ENCODE data around the gene OSTN.
"Not testable (repeated sequence)": the region's sequence is repeated elsewhere in the genome, so short reads cannot be mapped to it uniquely, and the experiment has no call there.

The OSTN gene, protein sequence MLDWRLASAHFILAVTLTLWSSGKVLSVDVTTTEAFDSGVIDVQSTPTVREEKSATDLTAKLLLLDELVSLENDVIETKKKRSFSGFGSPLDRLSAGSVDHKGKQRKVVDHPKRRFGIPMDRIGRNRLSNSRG

GRCh38 chr3:191198932-191199331 lies at the start of gene OSTN:
TSS of gene OSTN (plus strand) at chr3:191199241. CDS start at chr3:191212533, 13,292 bp downstream.
- no peak for DNase-seq (ENCODE audit: low spot score)

GRCh38 chr3:191151653-191152052 lies 47.4 kb upstream of the OSTN start:
- no peak for DNase-seq (ENCODE audit: low spot score)

- DNase-seq (ENCODE audit: low spot score): no peak
Measured at GRCh38 chr3:191154827-191155226, 44.2 kb upstream of the OSTN start.

- DNase-seq (ENCODE audit: low spot score): no peak
Measured at GRCh38 chr3:191158247-191158646, 40.8 kb upstream of the OSTN start.

DNA sequence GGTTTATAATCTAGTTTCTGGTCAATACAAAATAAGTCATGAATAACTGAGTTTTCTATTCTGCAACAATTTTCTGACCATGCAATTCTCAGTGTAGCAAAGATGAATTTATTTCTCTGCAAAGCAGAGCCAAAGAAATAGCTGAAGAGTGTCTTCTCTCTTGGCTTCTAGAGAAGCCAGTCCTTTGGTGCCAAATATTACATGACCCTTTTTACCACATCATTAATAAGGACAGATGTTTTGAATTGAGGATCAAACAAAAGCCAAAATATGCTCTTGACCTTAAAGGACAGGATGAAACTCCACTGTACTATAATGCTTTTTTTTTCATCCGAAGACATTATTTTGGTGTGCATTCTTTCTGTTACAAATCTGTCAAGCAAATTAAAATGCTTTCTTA lies 40.2 kb upstream of the OSTN start:
- no peak for DNase-seq (ENCODE audit: low spot score)

- DNase-seq (ENCODE audit: low spot score): no peak
Measured at GRCh38 chr3:191165802-191166201, 33.2 kb upstream of the OSTN start.

- DNase-seq (ENCODE audit: low spot score): no peak
Measured at GRCh38 chr3:191166368-191166767, 32.7 kb upstream of the OSTN start.

DNA sequence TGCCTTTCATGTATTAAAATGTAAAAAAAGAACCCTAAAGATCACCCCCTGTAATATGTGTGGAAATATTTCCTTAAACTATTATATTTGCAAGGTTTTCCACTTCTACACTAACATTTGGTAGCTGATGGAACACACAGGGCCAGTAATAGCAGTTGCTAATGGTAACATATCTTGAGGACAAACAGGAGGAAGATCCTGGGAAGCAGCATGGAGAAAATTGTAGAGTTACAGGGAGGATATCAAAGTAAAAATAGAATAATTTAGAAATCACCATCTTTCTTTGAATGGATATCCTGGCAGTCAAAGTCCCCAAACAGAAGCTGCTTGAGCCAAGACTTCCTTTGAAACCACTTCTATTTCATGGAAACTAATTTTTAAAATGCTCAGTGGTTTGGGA lies 29.5 kb upstream of the OSTN start:
- no peak for DNase-seq (ENCODE audit: low spot score)

DNA sequence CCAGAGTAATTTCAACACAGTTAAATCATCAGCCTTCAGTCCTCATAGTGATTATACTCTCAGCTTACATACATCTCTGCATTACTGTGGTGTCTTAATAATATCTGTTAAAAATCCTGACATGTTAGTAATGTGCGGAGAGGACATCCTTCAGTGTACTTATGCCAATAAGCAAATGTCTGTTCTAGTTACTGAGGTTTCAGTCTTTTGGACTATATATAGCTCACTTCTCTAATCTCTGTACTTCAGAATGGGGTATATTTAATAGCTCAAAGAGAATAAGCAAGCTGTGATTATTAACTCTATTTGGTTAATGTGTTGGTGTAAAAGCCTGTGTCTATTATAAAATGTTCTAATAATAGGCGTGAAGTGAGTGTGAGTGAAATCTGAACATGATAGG lies 28.9 kb upstream of the OSTN start:
- no peak for DNase-seq (ENCODE audit: low spot score)

- DNase-seq (ENCODE audit: low spot score): no peak
Measured at GRCh38 chr3:191175102-191175501, 23.9 kb upstream of the OSTN start.

DNA sequence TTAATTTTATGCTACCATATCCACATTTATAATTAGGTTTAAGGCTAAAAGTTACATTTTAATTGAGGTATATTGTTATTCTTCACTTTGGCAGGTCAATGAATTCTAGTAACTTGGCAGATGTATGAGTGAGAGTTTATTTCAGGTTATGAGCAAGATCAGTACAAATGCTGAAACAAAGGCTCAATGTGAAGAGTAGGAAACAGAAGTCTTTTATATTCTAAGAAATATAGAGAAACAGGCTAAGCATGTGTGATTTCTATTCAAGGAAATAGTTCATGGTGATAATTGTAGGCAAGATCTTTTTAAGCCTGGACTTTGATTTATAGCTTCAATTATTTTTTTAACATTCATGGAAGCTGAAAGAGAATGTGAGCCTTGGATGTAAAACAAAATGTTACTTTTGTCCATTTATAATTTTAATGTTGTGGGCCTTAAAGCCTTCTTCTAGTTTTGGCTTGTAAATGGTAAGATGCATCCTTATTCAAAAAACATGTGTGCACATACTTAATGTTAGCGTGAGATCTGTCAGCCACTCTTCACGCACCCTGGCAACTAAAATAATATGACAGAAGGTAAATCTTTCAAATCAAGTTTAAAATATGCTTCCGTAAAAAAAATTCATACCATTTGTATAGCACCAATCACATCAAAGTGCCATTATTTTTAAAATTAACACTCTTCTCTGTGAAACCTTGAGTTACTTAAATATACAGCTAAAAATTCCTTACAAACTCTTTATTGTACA lies 22.8 kb upstream of the OSTN start:
- no peak for DNase-seq (ENCODE audit: low spot score)

- not testable (repeated sequence) for DNase-seq (ENCODE audit: low spot score)
Measured at GRCh38 chr3:191185382-191185781, 13.7 kb upstream of the OSTN start.

DNA sequence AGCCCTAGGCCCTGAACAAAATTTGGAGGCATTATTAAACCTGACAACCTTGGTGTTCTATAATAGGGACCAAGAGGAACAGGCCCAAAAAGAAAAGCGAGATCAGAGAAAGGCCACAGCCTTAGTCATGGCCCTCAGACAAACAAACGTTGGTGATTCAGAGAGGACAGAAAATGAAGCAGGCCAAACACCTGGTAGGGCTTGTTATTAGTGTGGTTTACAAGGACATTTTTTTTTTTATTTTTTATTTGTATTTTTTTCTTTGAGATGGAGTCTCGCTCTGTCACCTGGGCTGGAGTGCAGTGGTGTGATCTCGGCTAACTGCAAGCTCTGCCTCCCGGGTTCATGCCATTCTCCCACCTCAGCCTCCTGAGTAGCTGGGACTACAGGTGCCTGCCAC lies 10.8 kb upstream of the OSTN start:
- DNase-seq (ENCODE audit: low spot score): not testable (repeated sequence)

- not testable (repeated sequence) for DNase-seq (ENCODE audit: low spot score)
Measured at GRCh38 chr3:191192270-191192669, 6.8 kb upstream of the OSTN start.

GRCh38 chr3:191192941-191193340 lies 6.1 kb upstream of the OSTN start:
- no peak for DNase-seq (ENCODE audit: low spot score)

DNA sequence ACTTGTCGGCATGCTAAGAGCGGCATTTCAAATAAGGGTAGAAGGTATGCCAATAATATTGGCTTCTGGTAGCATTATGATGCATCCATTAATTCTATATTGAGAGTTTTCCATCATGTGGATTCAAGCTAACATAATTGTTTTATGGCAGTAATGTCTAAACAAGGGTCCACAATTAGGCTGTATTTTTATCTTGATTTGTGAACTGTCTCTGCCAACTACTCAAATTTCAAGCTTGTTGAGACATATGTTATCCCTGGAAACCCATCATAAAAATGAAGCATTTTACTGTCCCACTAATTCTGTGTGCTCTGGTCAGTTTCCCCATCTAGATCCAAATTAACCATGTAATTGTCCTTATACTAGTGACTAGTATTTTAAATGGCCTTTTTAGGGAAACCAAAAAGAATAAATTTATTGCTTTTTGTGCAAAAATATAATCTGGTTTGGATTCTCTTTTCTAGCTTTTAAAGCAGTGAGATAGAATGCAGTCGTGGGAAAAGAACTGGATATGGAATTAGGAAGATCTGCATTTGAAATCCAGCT lies 1.2 kb upstream of the OSTN start:
- DNase-seq (ENCODE audit: low spot score): no peak

DNA sequence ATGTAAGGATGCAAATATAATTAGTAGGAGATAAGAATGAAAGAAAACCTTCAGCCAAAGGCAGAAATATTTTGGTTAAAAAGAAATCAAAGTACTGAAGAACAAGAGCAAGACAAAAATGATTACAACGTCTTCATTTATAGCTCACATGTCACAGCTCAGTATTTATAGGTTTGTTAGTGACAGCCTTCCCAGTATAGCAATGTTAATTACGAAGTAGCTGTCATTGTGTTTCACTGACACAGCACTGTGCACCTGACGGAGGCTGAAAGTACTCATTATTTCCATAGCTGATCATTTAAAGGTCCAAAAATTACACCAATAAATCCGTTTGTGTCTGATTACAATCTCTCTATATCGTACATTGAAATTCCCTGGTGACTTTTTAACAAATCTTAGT lies 561 bp upstream of the OSTN start:
- DNase-seq (ENCODE audit: low spot score): no peak

- DNase-seq (ENCODE audit: low spot score): no peak
Measured at GRCh38 chr3:191210032-191210431, 11.0 kb downstream of the OSTN start.

GRCh38 chr3:191216510-191216909 lies 17.5 kb downstream of the OSTN start:
- DNase-seq (ENCODE audit: low spot score): no peak

GRCh38 chr3:191217301-191217700 lies 18.3 kb downstream of the OSTN start:
- no peak for DNase-seq (ENCODE audit: low spot score)

DNA sequence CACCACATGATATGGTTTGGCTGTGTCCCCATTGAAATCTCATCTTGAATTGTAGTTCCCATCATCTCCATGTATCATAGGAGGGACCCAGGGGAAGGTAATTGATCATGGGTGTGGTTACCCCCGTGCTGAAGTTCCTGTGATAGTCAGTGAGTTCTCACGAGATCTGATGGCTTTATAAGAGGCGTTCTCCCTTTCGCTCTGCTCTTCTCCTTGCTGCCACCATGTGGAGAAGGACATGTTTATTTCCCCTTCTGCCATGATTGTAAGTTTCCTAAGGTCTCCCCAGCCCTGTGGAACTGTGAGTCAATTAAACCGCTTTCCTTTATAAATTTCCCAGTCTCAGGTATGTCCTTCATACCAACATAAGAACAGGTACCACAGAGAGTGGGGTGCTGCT lies 21.9 kb downstream of the OSTN start:
- DNase-seq (ENCODE audit: low spot score): no peak

GRCh38 chr3:191221638-191222037 lies 22.6 kb downstream of the OSTN start:
- no peak for DNase-seq (ENCODE audit: low spot score)

GRCh38 chr3:191227541-191227940 lies 28.5 kb downstream of the OSTN start:
- no peak for DNase-seq (ENCODE audit: low spot score)

DNA sequence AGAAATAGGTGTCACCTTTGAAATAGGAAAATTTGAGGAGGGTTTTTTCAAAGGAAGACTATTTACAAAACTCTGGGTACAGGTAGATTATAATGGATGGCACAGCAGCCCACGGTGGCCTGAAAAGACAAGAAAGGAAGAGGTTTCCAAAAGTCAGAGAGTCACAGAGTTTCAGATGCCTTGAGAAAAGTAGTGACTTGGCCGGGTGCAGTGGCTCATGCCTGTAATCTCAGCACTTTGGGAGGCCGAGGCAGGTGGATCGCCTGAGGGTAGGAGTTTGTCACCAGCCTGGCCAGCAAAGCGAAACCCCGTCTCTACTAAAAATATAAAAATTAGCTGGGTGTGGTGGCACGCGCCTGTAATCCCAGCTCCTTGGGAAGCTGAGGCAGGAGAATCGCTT lies 35.2 kb downstream of the OSTN start:
- no peak for DNase-seq (ENCODE audit: low spot score)

Data from kidney tubule cell (primary cell).